GM12875 (cell line): ENCODE data around the gene GNG13.
"Not testable (repeated sequence)": the region's sequence is repeated elsewhere in the genome, so short reads cannot be mapped to it uniquely, and the experiment has no call there.

Experiments
- H3K4me3 ChIP-seq: one replicate; pipeline ENCODE4 v1.5.1; 2011; ENCODE audit warnings: low read depth, low read length, control low read depth
- CTCF ChIP-seq: IDR thresholded peaks from 2 replicates; pipeline ENCODE4 v1.5.1; 2011; ENCODE audit warnings: low read depth, mild to moderate bottlenecking, control low read depth, inconsistent platforms, low read length, moderate library complexity, borderline replicate concordance; ENCODE audit not compliant: insufficient read depth

GNG13 gene

GRCh38 chr16:838741-839140 is 38.2 kb upstream of the GNG13 start:
- no peak overlapping the region for H3K4me3 ChIP-seq
- no peak for TF ChIP-seq CTCF

DNA sequence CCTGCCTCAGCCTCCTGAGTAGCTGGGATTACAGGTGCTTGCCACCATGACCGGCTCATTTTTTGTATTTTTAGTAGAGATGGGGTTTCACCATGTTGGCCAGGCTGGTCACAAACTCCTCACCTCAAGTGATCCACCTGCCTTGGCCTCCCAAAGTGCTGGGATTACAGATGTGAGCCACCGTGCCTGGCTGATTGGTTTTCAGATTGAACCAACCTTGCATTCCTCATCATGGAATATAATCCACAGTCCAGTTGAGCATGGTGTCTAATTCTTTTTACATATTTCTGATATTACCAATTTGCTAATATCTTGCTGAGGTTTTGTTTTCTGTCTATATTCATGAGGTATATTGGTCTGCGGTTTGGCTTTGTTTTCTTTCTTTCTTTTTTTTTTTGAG is 36.3 kb upstream of the GNG13 start:
- H3K4me3 ChIP-seq, result not testable (repeated sequence)

GRCh38 chr16:836221-836620 is 35.7 kb upstream of the GNG13 start:
- H3K4me3 ChIP-seq, result no peak overlapping the region
- no peak for TF ChIP-seq CTCF

GRCh38 chr16:835373-835772 is 34.8 kb upstream of the GNG13 start:
- TF ChIP-seq CTCF, result no peak
- no peak overlapping the region for H3K4me3 ChIP-seq

DNA sequence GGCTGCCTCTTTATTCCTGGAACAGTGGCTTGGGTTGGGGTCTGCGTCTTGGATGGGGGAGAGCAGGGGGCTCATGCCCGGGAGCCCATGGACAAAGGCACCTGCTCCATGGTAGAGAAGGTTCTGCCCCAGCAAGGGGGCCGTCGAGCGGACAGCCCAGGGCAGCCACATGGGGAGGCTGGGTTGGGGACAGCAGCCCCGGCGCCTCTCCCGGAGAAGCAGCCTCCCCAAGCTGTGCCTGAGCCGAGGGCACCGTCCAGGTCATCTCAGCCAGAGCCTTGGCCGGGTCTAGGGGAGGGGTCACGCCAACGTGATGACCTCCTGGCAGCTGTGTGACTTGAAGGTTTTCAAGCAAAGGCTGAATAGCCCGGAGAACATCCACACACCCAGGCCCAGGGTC is 32.9 kb upstream of the GNG13 start:
- no peak for TF ChIP-seq CTCF
- H3K4me3 ChIP-seq, result no peak overlapping the region

GRCh38 chr16:832652-833336 is 32.3 kb upstream of the GNG13 start:
- TF ChIP-seq CTCF, result no peak

GRCh38 chr16:831571-832413 is 31.3 kb upstream of the GNG13 start:
- TF ChIP-seq CTCF, result no peak
- no peak overlapping the region for H3K4me3 ChIP-seq

More at GRCh38 chr16:832652-833336, 32.3 kb upstream of the GNG13 start:
- no peak overlapping the region for H3K4me3 ChIP-seq
